Spleen (tissue), 7 donors: ENCODE data around the gene BACH2.

Experiments
- CTCF ChIP-seq, 11 experiments: fragments of 200-600 bp in 7 of 11; fragments of 450-650 bp in 4 of 11; sonication (generic) in 4 of 11; IDR thresholded peaks in 8 of 11; conservative IDR thresholded peaks in 3 of 11; 1 replicate in 7 of 11; 2 replicates in 4 of 11; pipeline versions ENCODE4 v1.4.0 to v1.8.0; 2016 to 2021; ENCODE audit warnings: antibody characterized with exemption in 11 of 11, inconsistent platforms in 4 of 11, mild to moderate bottlenecking in 1 of 11
- POLR2A ChIP-seq, 3 donors: fragments of 450-650 bp; IDR thresholded peaks; one replicate each; pipeline ENCODE4 v1.5.1; 2017; ENCODE audit warnings: antibody characterized with exemption in 3 of 3, mild to moderate bottlenecking in 1 of 3
- POLR2AphosphoS5 ChIP-seq, 3 donors: sonication (generic); formaldehyde crosslinking; IDR thresholded peaks; one replicate each; pipeline ENCODE4 v1.5.1; 2017; ENCODE audit warnings: antibody characterized with exemption in 3 of 3
- donor health status: DM: no; HTN: no; CAD: no; lungs with moderate emphysema.
- donor health status: DM: no; HTN: no; CAD: no.
- donor health status: DM: no; HTN: no; CAD: no.

DNA sequence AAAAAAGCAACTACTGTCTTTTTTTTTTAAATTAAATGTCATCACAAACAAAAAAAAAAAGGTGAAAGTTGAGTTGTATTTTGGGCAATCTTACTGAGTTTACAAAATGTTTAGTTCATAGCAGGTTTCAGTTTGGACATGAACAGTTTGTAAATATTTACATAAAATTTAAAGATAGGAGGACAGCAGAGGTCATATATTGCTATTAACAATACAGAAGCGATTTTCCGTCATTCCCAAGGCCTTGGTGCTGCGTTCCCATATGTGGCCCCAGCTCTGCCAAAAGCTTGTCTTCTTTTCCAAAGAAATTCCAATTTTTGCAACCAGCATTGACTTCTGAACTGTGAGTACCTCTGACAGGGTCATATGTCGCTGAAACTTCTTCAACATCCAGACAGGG is 5.1 kb downstream of the BACH2 start:
- TF ChIP-seq CTCF (IDR thresholded peaks at IDR 0.05 in 8 of 11, conservative IDR thresholded peaks at IDR 0.05 in 3 of 11) (no peak), POLR2A (IDR thresholded peaks at IDR 0.05) (no peak), POLR2AphosphoS5 (IDR thresholded peaks at IDR 0.05) (no peak)
